Fibroblast of upper back skin (primary cell): ENCODE measurements around the gene ZNF625.
"Not testable (repeated sequence)": the region's sequence is repeated elsewhere in the genome, so short reads cannot be mapped to it uniquely, and the experiment has no call there.

Source experiments
- DNase-seq: peaks from one replicate; pipeline ENCODE4 v3.0.0-alpha.2; 2013

Gene ZNF625

GRCh38 chr19:12137221-12137940, 19.2 kb downstream of the ZNF625 start:
- DNase-seq = no peak

- DNase-seq = no peak
Observed at GRCh38 chr19:12133069-12133468, 23.5 kb downstream of the ZNF625 start.

GRCh38 chr19:12126707-12127106, 29.8 kb downstream of the ZNF625 start:
- no peak for DNase-seq

GRCh38 chr19:12117201-12117970, 39.1 kb downstream of the ZNF625 start:
- no peak for DNase-seq

GRCh38 chr19:12113121-12113520, 43.4 kb downstream of the ZNF625 start:
- no peak for DNase-seq

GRCh38 chr19:12112701-12113100, 43.8 kb downstream of the ZNF625 start:
- no peak for DNase-seq

- no peak for DNase-seq
Observed at GRCh38 chr19:12111943-12112637, 44.4 kb downstream of the ZNF625 start.

GRCh38 chr19:12111176-12111575, 45.4 kb downstream of the ZNF625 start:
- DNase-seq = no peak

GRCh38 chr19:12103909-12104308, 52.6 kb downstream of the ZNF625 start:
- not testable (repeated sequence) for DNase-seq

- no peak for DNase-seq
Observed at GRCh38 chr19:12098040-12098439, 58.5 kb downstream of the ZNF625 start.

- DNase-seq = no peak
Observed at GRCh38 chr19:12095111-12095790, 61.3 kb downstream of the ZNF625 start.
